Pancreas (tissue), 10 donors: ENCODE results near the gene IL20RB. TPM values are rescaled to one million over a fixed set of nuclear protein-coding genes. Genes with fewer than 3 reads are reported as not detected.

Experiments used
- ATAC-seq, 4 donors: fragments of 200-7000 bp; cut with Tn5 transposase; one replicate each; pipeline versions ENCODE4 v1.8.0 to v1.9.1; 2020; ENCODE audit warnings: mild to moderate bottlenecking in 4 of 4, moderate library complexity in 4 of 4
- DNase-seq, 6 donors: peaks; one replicate each; pipeline ENCODE4 v3.0.0-alpha.2; 2020
- FAIRE-seq: peaks from 2 replicates; lab custom pipeline; 2012; peaks lifted over from hg19 to GRCh38; lab: Jason Lieb, UNC
- H3K27ac ChIP-seq, 4 donors: fragments of 200-600 bp; sonication (generic); 1 replicate in 3 of 4; 2 replicates in 1 of 4; pipeline versions ENCODE4 v1.5.0 to v1.8.0; 2020
- H3K27me3 ChIP-seq, 4 donors: fragments of 200-600 bp; one replicate each; pipeline ENCODE4 v1.8.0; 2021
- H3K36me3 ChIP-seq, 3 donors: fragments of 200-600 bp; sonication (generic) in 1 of 3; one replicate each; pipeline versions ENCODE4 v1.5.0 to v1.8.0; 2020 to 2021
- H3K4me1 ChIP-seq, 3 donors: fragments of 200-600 bp; one replicate each; pipeline ENCODE4 v1.8.0; 2021
- H3K4me3 ChIP-seq, 4 donors: fragments of 200-600 bp; sonication (generic) in 2 of 4; one replicate each; pipeline versions ENCODE4 v1.5.0 to v1.8.0; 2020 to 2021
- H3K9me3 ChIP-seq, 4 donors: fragments of 200-600 bp; one replicate each; pipeline ENCODE4 v1.8.0; 2021
- CTCF ChIP-seq, 4 donors: fragments of 200-600 bp; sonication (generic) in 3 of 4; IDR thresholded peaks; one replicate each; pipeline versions ENCODE4 v1.5.0 to v1.8.0; 2021; ENCODE audit warnings: antibody characterized with exemption in 4 of 4
- WGBS, 2 donors: extraction: QIAGEN DNeasy Blood & Tissue Kit; methylation state at CpG; one replicate each; pipeline ENCODE4 v1.1.7; 2013; 5-methylcytosine and 5-hydroxymethylcytosine counted together
- intact Hi-C, 3 donors: fragments of 100-400 bp; cut with DNase I; formaldehyde crosslinking; loops; one replicate each; pipeline versions ENCODE4 v1.11.1 to v1.14.2; 2022
- polyA plus RNA-seq, 2 donors: library from polyadenylated mRNA; stranded (reverse); fragments of 200-250 nt; gene quantifications; one replicate each; pipeline ENCODE4 v1.2.3, GENCODE V29; 2013
- total RNA-seq, 6 donors: library from RNA; stranded (reverse); fragmentation: NEBNext Ultra II Directional in 4 of 6; extraction: Animal tissue kit (Norgen Biotek cat#: 25700) in 4 of 6; gene quantifications; one replicate each; pipeline versions ENCODE4 v1.2.1 to v1.2.4, GENCODE V29; 2021 to 2023
- donor health status: healthy with polysubstance abuse.
- donor health status: DM: no; HTN: no; CAD: no; lungs with moderate emphysema.
- donor health status: DM: no; HTN: no; CAD: no.
- donor health status: control.
- donor health status: control.
- donor health status: Bipolar disorder and iron deficiency.
- donor health status: DM: yes; HTN: yes; CAD: no.
- donor health status: DM: no; HTN: no; CAD: no.
- donor health status: DM: no; HTN: no; CAD: no.
- donor health status: DM: yes; HTN: yes; CAD: no.

The IL20RB gene
- total and polyA plus RNA-seq, 8 donors, result 0.28 to 1.3 (median 0.39) TPM

- no peak for DNase-seq
- peak; percentile 29 for FAIRE-seq
- Histone ChIP-seq H3K27me3 (no peaks in the 10 kb centered on the region), H3K27ac (no peak overlapping the region), H3K36me3 (no peaks in the 10 kb centered on the region), H3K4me3 (no peak overlapping the region), H3K9me3 (no peaks in the 10 kb centered on the region), H3K4me1 (peaks cover 0 to 5% (median 0%) of the 10 kb centered on the region in 3 donors)
- ATAC-seq, result no peak
- intact Hi-C loops, result no loop called here
- no peak for TF ChIP-seq CTCF (IDR thresholded peaks at IDR 0.05)
These were observed 8.6 kb upstream of the IL20RB start for GRCh38 chr3:136949146-136949545.

- intact Hi-C loops, result no loop called here
- H3K4me3 ChIP-seq, result no peak overlapping the region
- WGBS, 2 donors, result 88 to 94% methylated on average over 2 of the region's 2 CpGs
- H3K27ac ChIP-seq, result no peak overlapping the region
- no peak for ATAC-seq
- peak in 1 of 4 donors; percentile 15 for TF ChIP-seq CTCF (IDR thresholded peaks at IDR 0.05)
- peak; percentile 81 for FAIRE-seq
- H3K36me3 ChIP-seq, result no peaks in the 10 kb centered on the region
- H3K9me3 ChIP-seq, result no peaks in the 10 kb centered on the region
- H3K27me3 ChIP-seq, result no peaks in the 10 kb centered on the region
- DNase-seq, result no peak
- H3K4me1 ChIP-seq, result peaks cover 0 to 5% (median 0%) of the 10 kb centered on the region in 3 donors
These were observed 8.1 kb upstream of the IL20RB start for GRCh38 chr3:136949708-136950107.

- no peak overlapping the region for H3K4me3 ChIP-seq
- TF ChIP-seq CTCF (IDR thresholded peaks at IDR 0.05), result no peak
- DNase-seq (no peak), FAIRE-seq (no peak), ATAC-seq (peak in 1 of 4 donors; percentile 32)
- no peaks in the 10 kb centered on the region for H3K27me3 ChIP-seq
- no peak overlapping the region for H3K27ac ChIP-seq
- H3K4me1 ChIP-seq, result peaks cover 0 to 5% (median 0%) of the 10 kb centered on the region in 3 donors
- H3K36me3 ChIP-seq, result no peaks in the 10 kb centered on the region
- no peaks in the 10 kb centered on the region for H3K9me3 ChIP-seq
- 94 to 98% methylated on average over 1 of the region's 1 CpG for WGBS, 2 donors
- intact Hi-C loops, result no loop called here
These were observed 7.2 kb upstream of the IL20RB start for GRCh38 chr3:136950623-136951022.

- DNase-seq (no peak), ATAC-seq (no peak), FAIRE-seq (no peak)
- Histone ChIP-seq H3K4me1 (peaks cover 0 to 5% (median 5%) of the 10 kb centered on the region in 3 donors), H3K4me3 (no peak overlapping the region), H3K27ac (no peak overlapping the region), H3K27me3 (no peaks in the 10 kb centered on the region), H3K9me3 (no peaks in the 10 kb centered on the region), H3K36me3 (no peaks in the 10 kb centered on the region)
- 56 to 79% methylated on average over 1 of the region's 1 CpG for WGBS, 2 donors
- intact Hi-C loops, result no loop called here
- TF ChIP-seq CTCF (IDR thresholded peaks at IDR 0.05), result no peak
These were observed 5.5 kb upstream of the IL20RB start for GRCh38 chr3:136952292-136952691.

GRCh38 chr3:136954251-136954650, 3.5 kb upstream of the IL20RB start:
- no peak for TF ChIP-seq CTCF (IDR thresholded peaks at IDR 0.05)
- H3K9me3 ChIP-seq, result no peaks in the 10 kb centered on the region
- ATAC-seq (no peak), DNase-seq (no peak), FAIRE-seq (no peak)
- no peaks in the 10 kb centered on the region for H3K27me3 ChIP-seq
- H3K4me3 ChIP-seq, result no peak overlapping the region
- H3K27ac ChIP-seq, result no peak overlapping the region
- H3K36me3 ChIP-seq, result no peaks in the 10 kb centered on the region
- H3K4me1 ChIP-seq, result peaks cover 0 to 5% (median 1%) of the 10 kb centered on the region in 3 donors
- 94 to 96% methylated on average over 2 of the region's 2 CpGs for WGBS, 2 donors
- intact Hi-C loops, result no loop called here
